ENCODE results near the gene INPP5B.

INPP5B gene

GRCh38 chr1:37865348-37866120 lies 81.3 kb downstream of the INPP5B start:
- peak; percentile 2 for DNase-seq

- DNase-seq = no peak
Observed at GRCh38 chr1:37862330-37862729, 84.5 kb downstream of the INPP5B start.

DNA sequence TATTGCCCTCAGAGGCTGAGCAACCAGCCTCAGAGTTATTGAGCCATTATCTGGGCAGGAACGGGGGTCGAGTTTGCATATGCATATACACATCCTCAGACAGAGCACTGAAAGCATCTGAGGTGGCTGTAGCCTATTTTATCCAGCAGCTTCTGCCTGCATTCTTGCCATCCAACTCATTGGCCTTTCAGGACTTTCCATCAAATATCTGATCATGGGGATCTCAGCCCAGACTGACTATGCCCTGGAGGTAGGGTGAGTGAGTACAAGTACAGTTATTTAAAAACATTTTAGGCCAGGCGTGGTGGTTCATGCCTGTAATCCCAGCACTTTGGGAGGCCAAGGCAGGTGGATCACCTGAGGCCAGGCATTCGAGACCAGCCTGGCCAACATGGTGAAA lies 85.7 kb downstream of the INPP5B start:
- no peak for DNase-seq

DNA sequence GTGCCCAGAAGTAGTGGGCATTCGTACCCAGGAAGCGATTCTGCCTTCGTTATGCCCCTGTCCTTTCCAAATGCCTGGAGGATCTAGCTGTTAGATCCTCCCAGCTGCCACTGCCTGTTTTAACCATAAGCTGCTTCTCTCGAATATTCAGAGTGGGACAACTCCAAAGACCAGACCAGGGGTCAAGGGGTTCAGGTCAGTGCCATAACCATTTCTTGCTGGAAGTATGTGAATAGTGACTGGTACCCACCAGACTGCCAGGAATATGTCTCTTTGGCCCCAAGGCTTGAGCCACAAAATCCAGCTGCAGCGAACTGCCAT lies 86.5 kb downstream of the INPP5B start:
- no peak for DNase-seq

DNA sequence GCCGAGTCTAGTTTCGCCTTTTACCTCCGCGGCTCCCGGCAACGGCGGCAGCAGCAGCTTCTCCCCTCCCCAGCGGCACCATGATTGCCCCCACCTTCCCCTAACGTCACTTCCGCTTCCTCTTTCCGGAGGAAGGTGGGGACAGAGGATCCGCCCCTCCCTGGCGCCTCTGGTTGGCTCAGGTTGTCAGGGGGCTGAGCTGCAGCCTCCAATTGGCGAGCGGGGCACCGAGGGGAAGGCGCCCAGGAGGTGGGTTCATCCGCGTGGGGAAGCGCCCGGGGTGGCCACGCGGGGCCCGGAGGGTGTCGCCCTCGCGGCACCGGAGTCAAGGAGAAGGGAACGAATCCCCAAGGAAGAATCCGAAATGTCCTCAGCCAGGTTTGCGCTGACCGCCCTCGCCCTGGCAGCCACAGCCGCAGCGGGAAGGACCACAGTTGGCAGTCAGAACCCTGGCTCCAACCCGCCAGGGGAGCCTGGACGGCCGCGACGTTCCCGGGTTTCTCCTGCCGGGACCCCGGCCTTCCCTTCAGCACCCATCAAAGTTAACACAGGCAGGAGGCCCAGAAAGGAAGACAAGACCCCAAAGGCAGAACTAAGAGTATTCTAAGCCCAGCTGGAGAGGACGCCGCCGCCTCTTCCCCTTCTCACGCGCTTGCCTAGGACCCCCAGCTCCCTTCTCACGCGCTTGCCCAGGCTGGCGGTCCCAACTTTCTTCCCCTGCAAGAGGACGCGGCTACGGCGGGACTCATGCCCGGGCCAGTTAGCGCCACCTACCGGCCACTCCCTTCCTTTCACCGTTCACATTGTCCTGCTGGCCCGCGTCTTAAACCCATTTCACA lies 87.1 kb downstream of the INPP5B start, which contains the start of gene MTF1:
Gene MTF1 (minus strand): TSS at position 86 of the 839 bp plus-strand sequence. CDS start 1,934 bp downstream, outside the sequence.
- DNase-seq = peak; percentile 90

GRCh38 chr1:37858931-37859506 lies 87.8 kb downstream of the INPP5B start:
- no peak for DNase-seq

GRCh38 chr1:37854406-37854805 lies 92.4 kb downstream of the INPP5B start:
- DNase-seq = no peak

- no peak for DNase-seq
Observed at GRCh38 chr1:37853157-37853556, 93.7 kb downstream of the INPP5B start.

DNA sequence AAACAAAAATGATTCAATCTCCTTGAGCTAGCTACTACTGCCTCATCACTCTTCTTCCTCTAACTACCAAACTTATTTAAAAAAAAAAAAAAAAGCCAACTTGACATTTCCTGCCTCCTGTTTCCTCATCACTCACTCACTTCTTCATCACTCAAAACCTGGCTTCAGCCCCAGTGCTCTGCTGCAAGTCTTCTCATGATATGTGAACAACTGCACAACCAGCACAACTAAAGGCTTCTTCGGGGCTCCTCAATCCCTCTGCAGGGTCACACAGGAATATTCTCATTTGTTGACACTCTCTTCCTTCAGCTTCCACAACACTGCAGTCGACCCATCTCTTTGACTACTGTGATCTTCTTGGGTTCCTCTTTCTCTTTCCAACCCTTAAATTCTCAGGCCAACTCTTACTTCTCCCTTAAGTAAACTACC lies 95.1 kb downstream of the INPP5B start:
- no peak for DNase-seq

- DNase-seq = no peak
Observed at GRCh38 chr1:37851262-37851661, 95.6 kb downstream of the INPP5B start.

DNA sequence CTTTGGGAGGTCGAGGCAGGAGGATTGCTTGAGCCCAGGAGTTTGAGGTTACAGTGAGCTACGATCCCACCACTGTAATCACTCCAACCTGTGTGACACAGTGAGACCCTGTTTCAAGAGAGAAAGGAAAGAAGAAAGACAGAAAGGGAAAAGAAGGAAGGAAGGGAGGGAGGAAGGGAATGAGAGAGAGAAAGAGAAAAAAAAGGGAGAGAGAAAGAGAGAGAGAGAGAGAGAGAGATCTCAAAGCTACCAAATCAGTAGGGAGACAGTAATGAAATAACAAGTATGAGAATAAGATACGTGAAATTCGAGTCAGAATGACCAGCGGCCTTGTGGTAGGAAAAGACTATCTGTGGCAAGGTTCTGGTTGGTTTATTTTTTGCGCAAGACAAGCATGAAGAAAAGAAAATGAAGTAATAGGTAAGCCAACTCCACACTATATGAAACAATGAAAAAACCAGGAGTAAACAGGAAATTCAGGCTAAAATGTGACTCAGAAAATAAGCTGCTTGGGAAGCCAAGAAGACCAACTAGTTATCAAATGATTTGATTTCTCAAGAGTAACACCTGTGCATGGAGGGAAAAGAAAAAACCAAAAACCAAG lies 96.4 kb downstream of the INPP5B start:
- no peak for DNase-seq

DNA sequence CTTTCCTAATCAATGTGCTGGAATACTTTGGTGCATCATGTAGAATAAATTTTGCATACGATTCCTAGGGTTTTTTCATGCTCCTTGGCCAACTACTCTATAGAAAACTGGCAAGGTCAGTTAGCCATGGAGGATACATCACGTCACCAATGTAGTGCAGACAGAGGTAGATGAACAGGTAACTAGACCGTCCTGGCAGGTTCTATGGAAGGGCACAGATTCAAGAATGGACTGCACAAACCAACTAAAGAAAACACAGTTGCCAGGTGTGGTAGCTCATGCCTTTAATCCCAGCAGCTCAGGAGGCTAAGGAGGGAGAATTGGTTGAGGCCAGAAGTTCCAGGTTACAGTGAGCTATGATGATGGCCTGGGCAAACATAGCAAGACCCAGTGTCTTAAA lies 97.4 kb downstream of the INPP5B start:
- no peak for DNase-seq

DNA sequence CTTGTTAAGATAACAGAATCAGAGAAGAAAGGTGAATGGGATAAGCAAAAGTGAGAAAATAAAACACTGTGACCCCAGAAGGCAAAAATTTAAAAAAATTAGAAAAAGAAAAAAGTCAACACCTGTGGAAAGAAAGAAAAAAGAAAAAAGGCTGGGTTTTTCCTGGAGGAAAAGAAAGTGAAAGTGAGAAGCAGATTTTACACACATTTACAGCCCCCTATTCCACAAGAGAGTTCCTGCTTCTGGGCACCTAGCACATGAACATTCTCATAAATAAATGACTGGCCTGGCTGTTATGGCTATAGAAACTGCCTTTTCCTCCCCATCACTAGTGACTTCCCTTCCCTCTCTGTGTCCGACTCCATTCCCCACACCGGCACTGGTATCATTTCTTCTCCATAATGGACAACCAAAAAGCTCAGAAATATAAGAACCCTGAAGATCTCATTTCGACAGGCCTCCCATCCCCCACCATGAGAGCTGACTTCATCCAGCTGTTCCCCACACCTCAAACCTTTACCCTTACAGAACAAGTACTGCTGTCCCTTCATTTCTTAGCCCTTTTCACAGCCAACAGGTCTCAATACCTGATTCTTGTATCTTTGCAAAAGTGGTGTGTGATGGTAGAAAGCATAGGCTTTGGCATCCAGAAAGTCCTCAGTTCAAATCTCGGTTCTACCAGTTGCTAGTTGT lies 100.1 kb downstream of the INPP5B start:
- no peak for DNase-seq

- DNase-seq = no peak
Observed at GRCh38 chr1:37845786-37846185, 101.1 kb downstream of the INPP5B start.

- DNase-seq = no peak
Observed at GRCh38 chr1:37845049-37845646, 101.7 kb downstream of the INPP5B start.

DNA sequence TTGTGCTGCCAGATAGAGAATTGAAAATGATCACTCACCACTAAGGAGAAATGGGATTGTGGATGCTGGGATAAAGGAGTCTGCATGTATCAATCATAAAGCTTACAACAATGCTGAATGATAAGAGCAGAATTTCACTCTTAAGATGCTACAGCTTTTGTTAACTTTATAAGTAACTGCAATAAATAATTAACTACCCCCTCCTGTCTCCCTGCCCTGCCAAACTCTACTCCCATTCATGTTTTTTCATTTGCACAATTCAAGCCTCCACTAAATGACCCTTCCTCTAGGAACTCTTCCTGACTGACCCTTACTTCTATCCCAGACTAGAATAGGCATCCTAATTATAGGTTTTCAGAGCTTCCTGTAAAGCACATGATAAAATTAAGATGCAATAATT lies 102.3 kb downstream of the INPP5B start:
- DNase-seq = no peak

DNA sequence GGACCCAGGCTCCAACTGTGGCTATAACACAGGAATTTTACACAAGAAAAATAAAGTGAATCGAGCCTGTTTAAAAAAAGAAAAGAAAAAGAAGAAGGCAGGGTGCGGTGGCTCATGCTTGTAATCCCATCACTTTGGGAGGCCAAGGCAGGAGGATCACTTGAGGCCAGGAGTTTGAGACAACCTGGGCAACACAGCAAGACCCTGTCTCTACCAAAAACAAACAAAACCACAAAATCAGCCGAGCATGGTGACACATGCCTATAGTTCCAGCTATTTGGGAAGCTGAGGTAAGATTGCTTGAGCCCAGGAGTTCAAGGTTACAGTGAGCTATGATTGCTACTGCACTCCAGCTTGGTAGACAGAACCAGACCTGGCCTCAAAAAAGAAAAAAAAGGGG lies 105.2 kb downstream of the INPP5B start:
- no peak for DNase-seq

DNA sequence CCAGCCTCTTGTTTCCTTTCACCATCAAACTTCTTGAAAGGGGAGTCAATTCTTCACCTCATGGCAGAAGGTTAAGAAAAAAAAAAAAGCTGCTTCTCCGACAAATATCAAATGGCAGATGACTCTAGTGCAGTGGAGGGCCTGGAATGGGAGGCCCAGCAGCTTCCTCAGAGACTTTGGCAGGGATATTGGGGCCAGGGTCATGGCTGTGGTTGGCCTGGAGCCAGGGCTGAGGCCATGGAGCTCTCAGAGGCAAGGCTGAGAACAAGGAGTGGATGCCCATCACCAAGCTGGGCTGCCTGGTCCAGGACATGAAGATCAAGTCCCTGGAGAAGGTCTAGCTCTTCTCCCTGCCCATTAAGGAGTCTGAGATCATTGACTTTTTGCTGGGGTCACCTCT lies 106.1 kb downstream of the INPP5B start:
- DNase-seq = no peak

GRCh38 chr1:37839676-37840075 lies 107.2 kb downstream of the INPP5B start:
- DNase-seq = no peak

DNA sequence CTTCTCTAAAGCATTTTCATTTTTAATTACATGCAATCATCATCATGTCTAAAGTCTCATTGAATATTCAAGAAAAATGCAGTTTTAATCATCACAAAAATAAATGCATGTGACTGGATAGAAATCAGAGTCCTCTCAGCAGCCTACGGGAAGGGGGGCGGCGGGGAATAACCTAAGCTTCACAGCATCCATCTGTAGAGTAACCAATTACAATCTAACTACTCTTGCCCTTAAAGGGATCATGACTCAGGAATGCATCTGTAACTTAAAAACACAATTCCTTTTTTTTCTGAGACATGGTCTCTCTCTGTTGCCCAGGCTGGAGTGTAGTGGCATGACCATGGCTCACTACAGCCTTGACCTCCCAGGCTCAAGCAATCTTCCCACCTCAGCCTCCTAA lies 110.1 kb downstream of the INPP5B start:
- DNase-seq = no peak

GRCh38 chr1:37831809-37832208 lies 115.0 kb downstream of the INPP5B start:
- no peak for DNase-seq

DNA sequence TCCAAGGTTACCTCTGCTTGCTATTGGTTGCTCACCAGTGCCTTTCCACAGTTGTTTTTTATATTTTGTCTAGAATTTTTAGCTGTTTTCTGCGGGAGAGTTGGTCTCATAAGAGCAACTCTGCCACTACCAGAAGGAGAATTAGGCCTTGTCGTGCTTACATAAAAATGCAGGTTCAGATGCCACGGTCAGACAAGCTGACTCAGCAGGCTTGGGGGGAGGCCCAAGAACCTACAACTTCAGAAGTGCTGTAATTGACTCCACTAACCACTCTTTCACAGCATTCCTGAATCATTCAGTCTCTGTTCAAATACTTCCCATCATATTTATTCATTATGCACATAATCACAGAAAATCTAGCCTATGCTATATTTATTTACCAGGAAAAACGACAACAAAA lies 115.7 kb downstream of the INPP5B start:
- no peak for DNase-seq
